ENCODE measurements around the gene UBAP1L.

The UBAP1L gene

GRCh38 chr15:65062061-65062460 lies 52.9 kb downstream of the UBAP1L start:
- CTCF ChIA-PET: interaction anchor here (0.8 to 3.5 kb wide), 6 partner anchors 15 to 41 kb away, joined by 3 to 26 read pairs (median 6); partner anchors contain the start of gene KBTBD13
- no peak for DNase-seq

GRCh38 chr15:65060641-65061397 lies 54.2 kb downstream of the UBAP1L start:
- Histone ChIP-seq H3K4me3 (ENCODE audit: control insufficient read depth in 1 of 7, extremely low read depth in 1 of 7, insufficient read depth in 4 of 7, low read depth in 2 of 7, low read length in 6 of 7) (no peak overlapping the region), H3K27me3 (replicated peaks in 2 of 5; ENCODE audit: control insufficient read depth in 4 of 5, insufficient read depth in 5 of 5, low read length in 4 of 5) (peaks cover 0 to 8% (median 5%) of the 10 kb centered on the region in 5 experiments), H3K36me3 (ENCODE audit: control insufficient read depth in 4 of 4, insufficient read depth in 4 of 4, low read length in 3 of 4) (no peaks in the 10 kb centered on the region), H3K9me3 (ENCODE audit: control extremely low read depth in 1 of 5, control insufficient read depth in 4 of 5, insufficient read depth in 2 of 5, low read depth in 1 of 5, low read length in 4 of 5) (no peaks in the 10 kb centered on the region), H3K4me1 (ENCODE audit: control extremely low read depth in 1 of 4, control insufficient read depth in 4 of 4, insufficient read depth in 4 of 4, low read length in 3 of 4) (peaks cover 3 to 9% (median 8%) of the 10 kb centered on the region in 4 experiments), H3K27ac (ENCODE audit: insufficient read depth in 1 of 2, low read depth in 1 of 2, low read length in 2 of 2, poor library complexity in 1 of 2, severe bottlenecking in 2 of 2) (no peak overlapping the region)
- POLR2A ChIA-PET: interaction anchor here (0.6 kb wide), 1 partner anchor 184 kb away, joined by 3 read pairs; no protein-coding TSS in a partner anchor
- no peak for DNase-seq
- CTCF ChIA-PET: interaction anchor here (1.3 to 3.5 kb wide), 6 partner anchors 7 to 40 kb away, joined by 3 to 26 read pairs (median 6); partner anchors contain the start of genes KBTBD13 and RASL12
- 98% methylated on average over 6 of the region's 6 CpGs for WGBS (ENCODE audit: insufficient coverage)

More at GRCh38 chr15:65062061-65062460, 52.9 kb downstream of the UBAP1L start:
- no peaks in the 10 kb centered on the region for H3K9me3 ChIP-seq (ENCODE audit: control extremely low read depth in 1 of 5, control insufficient read depth in 4 of 5, insufficient read depth in 2 of 5, low read depth in 1 of 5, low read length in 4 of 5)
- H3K27me3 ChIP-seq (replicated peaks in 2 of 5; ENCODE audit: control insufficient read depth in 4 of 5, insufficient read depth in 5 of 5, low read length in 4 of 5): peaks cover 6 to 20% (median 11%) of the 10 kb centered on the region in 5 experiments
- no peak overlapping the region for H3K4me3 ChIP-seq (ENCODE audit: control insufficient read depth in 1 of 7, extremely low read depth in 1 of 7, insufficient read depth in 4 of 7, low read depth in 2 of 7, low read length in 6 of 7)
- H3K4me1 ChIP-seq (ENCODE audit: control extremely low read depth in 1 of 4, control insufficient read depth in 4 of 4, insufficient read depth in 4 of 4, low read length in 3 of 4): peaks cover 0 to 5% (median 2%) of the 10 kb centered on the region in 4 experiments
- no peaks in the 10 kb centered on the region for H3K36me3 ChIP-seq (ENCODE audit: control insufficient read depth in 4 of 4, insufficient read depth in 4 of 4, low read length in 3 of 4)
- POLR2A ChIA-PET: no interaction called here
- WGBS (ENCODE audit: insufficient coverage): 100% methylated on average over 2 of the region's 5 CpGs
- no peak overlapping the region for H3K27ac ChIP-seq (ENCODE audit: insufficient read depth in 1 of 2, low read depth in 1 of 2, low read length in 2 of 2, poor library complexity in 1 of 2, severe bottlenecking in 2 of 2)

- H3K4me1 ChIP-seq (ENCODE audit: control extremely low read depth in 1 of 4, control insufficient read depth in 4 of 4, insufficient read depth in 4 of 4, low read length in 3 of 4): peaks cover 4 to 17% (median 15%) of the 10 kb centered on the region in 4 experiments
- 79% methylated on average over 3 of the region's 4 CpGs for WGBS (ENCODE audit: insufficient coverage)
- peaks cover 0 to 5% (median under 1%) of the 10 kb centered on the region in 5 experiments for H3K27me3 ChIP-seq (replicated peaks in 2 of 5; ENCODE audit: control insufficient read depth in 4 of 5, insufficient read depth in 5 of 5, low read length in 4 of 5)
- no peaks in the 10 kb centered on the region for H3K9me3 ChIP-seq (ENCODE audit: control extremely low read depth in 1 of 5, control insufficient read depth in 4 of 5, insufficient read depth in 2 of 5, low read depth in 1 of 5, low read length in 4 of 5)
- H3K27ac ChIP-seq (ENCODE audit: insufficient read depth in 1 of 2, low read depth in 1 of 2, low read length in 2 of 2, poor library complexity in 1 of 2, severe bottlenecking in 2 of 2): no peak overlapping the region
- ChIA-PET CTCF (interaction anchor here (1.3 to 12.8 kb wide), 5 partner anchors 8 to 43 kb away, joined by 3 to 282 read pairs (median 5); partner anchors contain the start of genes KBTBD13 and RASL12), POLR2A (no interaction called here)
- H3K36me3 ChIP-seq (ENCODE audit: control insufficient read depth in 4 of 4, insufficient read depth in 4 of 4, low read length in 3 of 4): no peaks in the 10 kb centered on the region
- DNase-seq: no peak
- no peak overlapping the region for H3K4me3 ChIP-seq (ENCODE audit: control insufficient read depth in 1 of 7, extremely low read depth in 1 of 7, insufficient read depth in 4 of 7, low read depth in 2 of 7, low read length in 6 of 7)
Observed at GRCh38 chr15:65059931-65060596, 54.9 kb downstream of the UBAP1L start.

- 100% methylated on average over 3 of the region's 3 CpGs for WGBS (ENCODE audit: insufficient coverage)
- CTCF ChIA-PET: interaction anchor here (1.3 to 12.8 kb wide), 4 partner anchors 9 to 44 kb away, joined by 4 to 282 read pairs (median 6); partner anchors contain the start of genes KBTBD13 and RASL12
- H3K27ac ChIP-seq (ENCODE audit: insufficient read depth in 1 of 2, low read depth in 1 of 2, low read length in 2 of 2, poor library complexity in 1 of 2, severe bottlenecking in 2 of 2): no peak overlapping the region
- no peak overlapping the region for H3K4me3 ChIP-seq (ENCODE audit: control insufficient read depth in 1 of 7, extremely low read depth in 1 of 7, insufficient read depth in 4 of 7, low read depth in 2 of 7, low read length in 6 of 7)
- peaks cover 4 to 24% (median 22%) of the 10 kb centered on the region in 4 experiments for H3K4me1 ChIP-seq (ENCODE audit: control extremely low read depth in 1 of 4, control insufficient read depth in 4 of 4, insufficient read depth in 4 of 4, low read length in 3 of 4)
- H3K27me3 ChIP-seq (replicated peaks in 2 of 5; ENCODE audit: control insufficient read depth in 4 of 5, insufficient read depth in 5 of 5, low read length in 4 of 5): peaks cover 0 to 5% (median 0%) of the 10 kb centered on the region in 5 experiments
- no peak for DNase-seq
- POLR2A ChIA-PET: no interaction called here
- H3K36me3 ChIP-seq (ENCODE audit: control insufficient read depth in 4 of 4, insufficient read depth in 4 of 4, low read length in 3 of 4): no peaks in the 10 kb centered on the region
- H3K9me3 ChIP-seq (ENCODE audit: control extremely low read depth in 1 of 5, control insufficient read depth in 4 of 5, insufficient read depth in 2 of 5, low read depth in 1 of 5, low read length in 4 of 5): no peaks in the 10 kb centered on the region
Observed at GRCh38 chr15:65059369-65059750, 55.6 kb downstream of the UBAP1L start.

DNA sequence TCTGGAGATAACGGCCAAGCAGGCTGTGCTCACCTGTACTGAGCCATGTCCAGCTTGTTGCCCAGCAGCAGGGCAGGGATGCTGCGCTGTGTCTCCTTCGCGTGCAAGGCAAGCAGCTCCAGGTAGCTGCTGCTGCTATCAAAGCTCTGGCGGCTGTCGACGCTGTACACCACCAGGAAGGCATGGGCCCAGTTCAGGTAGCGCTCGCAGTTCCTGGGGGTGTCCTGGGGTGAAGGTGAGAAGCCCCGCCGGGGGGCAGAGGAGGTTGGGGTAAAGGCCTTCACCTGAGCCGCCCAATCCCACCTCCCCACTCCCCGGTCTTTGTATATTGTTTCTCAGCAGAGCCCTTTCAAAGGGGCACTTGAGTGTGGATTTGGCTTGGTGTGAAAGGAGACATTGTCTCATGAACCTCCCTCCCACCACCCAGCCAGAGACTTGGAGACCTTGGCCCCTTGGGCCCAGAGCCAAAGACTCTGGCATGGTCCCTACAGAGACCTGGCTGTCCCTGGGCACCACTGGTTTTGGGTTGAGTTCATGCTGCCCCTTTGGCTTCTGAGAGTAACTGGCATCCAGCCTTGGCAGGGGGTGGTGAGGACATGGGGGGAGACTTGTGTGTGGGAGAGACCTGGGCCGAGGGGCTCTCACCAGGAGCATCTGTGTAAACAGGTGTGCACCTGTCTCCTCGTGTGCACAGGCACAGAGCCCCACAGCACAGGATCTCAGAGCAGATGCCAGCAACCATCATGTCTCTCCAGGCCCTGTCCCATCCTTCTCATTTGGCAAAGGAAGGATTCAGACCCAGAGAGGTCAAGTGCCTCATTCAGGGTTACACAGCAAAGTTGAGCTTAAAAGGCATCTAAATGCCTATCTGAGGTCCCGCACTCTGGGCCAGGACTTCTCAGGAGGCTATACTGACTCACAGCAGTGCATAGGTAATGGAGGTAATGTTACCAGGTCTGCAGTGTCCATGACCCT lies 56.3 kb downstream of the UBAP1L start:
- DNase-seq: no peak
- ChIA-PET POLR2A (no interaction called here), CTCF (interaction anchor here (1.3 to 12.8 kb wide), 4 partner anchors 9 to 44 kb away, joined by 4 to 282 read pairs (median 6); partner anchors contain the start of genes KBTBD13 and RASL12)
- Histone ChIP-seq H3K4me3 (ENCODE audit: control insufficient read depth in 1 of 7, extremely low read depth in 1 of 7, insufficient read depth in 4 of 7, low read depth in 2 of 7, low read length in 6 of 7) (no peak overlapping the region), H3K27me3 (replicated peaks in 2 of 5; ENCODE audit: control insufficient read depth in 4 of 5, insufficient read depth in 5 of 5, low read length in 4 of 5) (no peaks in the 10 kb centered on the region), H3K4me1 (ENCODE audit: control extremely low read depth in 1 of 4, control insufficient read depth in 4 of 4, insufficient read depth in 4 of 4, low read length in 3 of 4) (peaks cover 4 to 24% (median 23%) of the 10 kb centered on the region in 4 experiments), H3K27ac (ENCODE audit: insufficient read depth in 1 of 2, low read depth in 1 of 2, low read length in 2 of 2, poor library complexity in 1 of 2, severe bottlenecking in 2 of 2) (no peak overlapping the region), H3K36me3 (ENCODE audit: control insufficient read depth in 4 of 4, insufficient read depth in 4 of 4, low read length in 3 of 4) (no peaks in the 10 kb centered on the region), H3K9me3 (ENCODE audit: control extremely low read depth in 1 of 5, control insufficient read depth in 4 of 5, insufficient read depth in 2 of 5, low read depth in 1 of 5, low read length in 4 of 5) (no peaks in the 10 kb centered on the region)
- WGBS (ENCODE audit: insufficient coverage): 95% methylated on average over 11 of the region's 16 CpGs

GRCh38 chr15:65057549-65057940 lies 57.5 kb downstream of the UBAP1L start:
- no peak for DNase-seq
- ChIA-PET CTCF (interaction anchor here (12.8 kb wide), 1 partner anchor 24 kb away, joined by 282 read pairs; the partner anchor contains the start of gene KBTBD13), POLR2A (no interaction called here)
- no peaks in the 10 kb centered on the region for H3K27me3 ChIP-seq (replicated peaks in 2 of 5; ENCODE audit: control insufficient read depth in 4 of 5, insufficient read depth in 5 of 5, low read length in 4 of 5)
- no peak overlapping the region for H3K27ac ChIP-seq (ENCODE audit: insufficient read depth in 1 of 2, low read depth in 1 of 2, low read length in 2 of 2, poor library complexity in 1 of 2, severe bottlenecking in 2 of 2)
- no peaks in the 10 kb centered on the region for H3K36me3 ChIP-seq (ENCODE audit: control insufficient read depth in 4 of 4, insufficient read depth in 4 of 4, low read length in 3 of 4)
- WGBS (ENCODE audit: insufficient coverage): 96% methylated on average over 5 of the region's 8 CpGs
- no peaks in the 10 kb centered on the region for H3K9me3 ChIP-seq (ENCODE audit: control extremely low read depth in 1 of 5, control insufficient read depth in 4 of 5, insufficient read depth in 2 of 5, low read depth in 1 of 5, low read length in 4 of 5)
- peaks cover 4 to 24% (median 23%) of the 10 kb centered on the region in 4 experiments for H3K4me1 ChIP-seq (ENCODE audit: control extremely low read depth in 1 of 4, control insufficient read depth in 4 of 4, insufficient read depth in 4 of 4, low read length in 3 of 4)
- no peak overlapping the region for H3K4me3 ChIP-seq (ENCODE audit: control insufficient read depth in 1 of 7, extremely low read depth in 1 of 7, insufficient read depth in 4 of 7, low read depth in 2 of 7, low read length in 6 of 7)

Measured in common myeloid progenitor, CD34-positive (primary cell).